ENCODE results near the gene PMEL.

- TF ChIP-seq EZH2phosphoT487 (IDR thresholded peaks at IDR 0.05; ENCODE audit: borderline replicate concordance, low read depth, low read length) = no peak
- TF ChIP-seq, protein P1, sequence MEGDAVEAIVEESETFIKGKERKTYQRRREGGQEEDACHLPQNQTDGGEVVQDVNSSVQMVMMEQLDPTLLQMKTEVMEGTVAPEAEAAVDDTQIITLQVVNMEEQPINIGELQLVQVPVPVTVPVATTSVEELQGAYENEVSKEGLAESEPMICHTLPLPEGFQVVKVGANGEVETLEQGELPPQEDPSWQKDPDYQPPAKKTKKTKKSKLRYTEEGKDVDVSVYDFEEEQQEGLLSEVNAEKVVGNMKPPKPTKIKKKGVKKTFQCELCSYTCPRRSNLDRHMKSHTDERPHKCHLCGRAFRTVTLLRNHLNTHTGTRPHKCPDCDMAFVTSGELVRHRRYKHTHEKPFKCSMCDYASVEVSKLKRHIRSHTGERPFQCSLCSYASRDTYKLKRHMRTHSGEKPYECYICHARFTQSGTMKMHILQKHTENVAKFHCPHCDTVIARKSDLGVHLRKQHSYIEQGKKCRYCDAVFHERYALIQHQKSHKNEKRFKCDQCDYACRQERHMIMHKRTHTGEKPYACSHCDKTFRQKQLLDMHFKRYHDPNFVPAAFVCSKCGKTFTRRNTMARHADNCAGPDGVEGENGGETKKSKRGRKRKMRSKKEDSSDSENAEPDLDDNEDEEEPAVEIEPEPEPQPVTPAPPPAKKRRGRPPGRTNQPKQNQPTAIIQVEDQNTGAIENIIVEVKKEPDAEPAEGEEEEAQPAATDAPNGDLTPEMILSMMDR (conservative IDR thresholded peaks at IDR 0.05; ENCODE audit: low read length) = no peak
Observed at GRCh38 chr12:55972042-55972441, 6.2 kb upstream of the PMEL start.
